Left hindlimb (tissue), 1 donor: ENCODE results near the gene CFHR5.
"Not testable (repeated sequence)": the region's sequence is repeated elsewhere in the genome, so short reads cannot be mapped to it uniquely, and the experiment has no call there.

ENCODE experiments used
- DNase-seq: peaks from one replicate; pipeline ENCODE4 v3.0.0-alpha.2; 2018

CFHR5 gene

GRCh38 chr1:196977278-196977677, at the start of gene CFHR5:
TSS of gene CFHR5 (plus strand) at chr1:196977556. CDS start at chr1:196977665, 109 bp downstream.
- no peak for DNase-seq

GRCh38 chr1:196932853-196933252, 44.5 kb upstream of the CFHR5 start:
- DNase-seq = not testable (repeated sequence)

DNA sequence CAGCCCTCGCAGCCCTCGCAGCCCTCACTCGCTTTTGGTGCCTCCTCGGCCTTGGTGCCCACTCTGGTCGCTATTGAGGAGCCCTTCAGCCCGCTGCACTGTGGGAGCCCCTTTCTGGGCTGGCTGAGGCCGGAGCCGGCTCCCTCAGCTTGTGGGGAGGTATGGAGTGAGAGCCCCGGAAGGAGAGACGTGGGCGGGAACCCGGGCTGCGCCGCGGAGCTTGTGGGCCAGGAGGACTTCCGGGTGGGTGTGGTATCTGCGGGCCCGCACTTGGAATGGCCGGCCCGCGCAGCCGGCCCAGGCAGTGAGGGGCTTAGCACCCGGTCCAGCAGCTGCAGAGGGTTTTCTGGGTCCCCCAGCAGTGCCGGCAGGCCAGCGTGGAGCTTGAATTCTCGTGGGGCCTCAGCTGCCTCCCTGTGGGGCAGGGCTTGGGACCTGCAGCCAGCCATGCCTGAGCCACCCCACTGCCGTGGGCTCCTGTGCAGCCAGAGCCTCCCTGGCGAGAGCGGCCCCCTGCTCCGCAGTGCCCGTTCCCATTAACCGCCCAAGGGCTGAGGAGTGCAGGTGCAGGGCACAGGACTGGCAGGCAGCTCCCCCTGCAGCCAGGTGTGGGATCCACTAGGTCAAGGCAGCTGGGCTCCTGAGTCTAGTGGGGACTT, 43.7 kb upstream of the CFHR5 start:
- DNase-seq = peak; percentile 23

DNA sequence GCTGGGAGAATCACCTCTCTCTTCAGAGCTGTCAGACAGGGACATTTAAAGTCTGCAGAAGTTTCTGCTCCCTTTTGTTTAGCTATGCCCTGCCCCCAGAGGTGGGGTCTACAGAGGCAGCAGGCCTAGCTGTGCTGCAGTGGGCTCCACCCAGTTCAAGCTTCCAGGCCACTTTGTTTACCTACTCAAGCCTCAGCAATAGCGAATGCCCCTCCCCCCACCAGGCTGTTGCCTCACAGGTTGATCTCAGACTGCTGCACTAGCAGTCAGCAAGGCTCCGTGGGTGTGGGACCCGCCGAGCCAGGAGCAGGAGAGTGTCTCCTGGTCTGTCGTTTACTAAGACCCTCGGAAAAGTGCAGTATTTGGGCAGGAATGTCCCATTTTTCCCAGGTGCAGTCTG, 35.9 kb upstream of the CFHR5 start:
- not testable (repeated sequence) for DNase-seq

GRCh38 chr1:196943568-196943967, 33.8 kb upstream of the CFHR5 start, which contains the start of gene CFHR2:
TSS of gene CFHR2 (plus strand) at chr1:196943738. CDS start at chr1:196943881, 143 bp downstream.
- DNase-seq = not testable (repeated sequence)

DNA sequence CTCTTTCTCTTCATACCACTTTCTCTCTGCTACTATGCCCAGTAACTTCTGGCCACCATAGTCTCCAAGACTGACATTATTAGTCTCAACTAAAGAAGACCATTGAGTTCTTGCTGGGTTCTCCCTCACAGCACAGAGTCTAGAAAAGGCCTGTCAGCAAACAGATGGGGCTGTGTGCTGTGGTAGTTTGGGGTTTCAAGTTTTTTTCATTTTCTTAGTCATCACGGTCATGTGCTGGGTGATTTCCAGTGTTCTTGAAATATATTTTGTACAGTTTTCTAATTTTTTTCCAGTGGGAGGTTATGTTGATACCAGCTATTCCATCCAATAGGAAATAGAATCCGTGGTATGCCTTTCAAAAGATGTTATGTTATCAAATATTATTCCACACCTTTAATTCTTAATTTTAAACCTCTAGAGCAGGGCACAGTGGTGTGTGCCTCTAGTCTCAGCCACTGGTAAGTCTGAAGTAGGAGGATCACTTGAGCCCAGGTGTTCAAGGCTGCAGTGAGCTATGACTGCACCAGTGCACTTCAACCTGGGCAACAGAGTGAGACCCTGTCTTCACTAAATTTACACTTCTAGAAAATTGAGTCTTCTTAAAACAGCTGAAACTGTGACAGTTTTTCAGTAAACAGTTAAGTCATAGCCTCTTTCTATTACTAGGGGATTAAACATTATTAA, 25.5 kb upstream of the CFHR5 start:
- DNase-seq = no peak

DNA sequence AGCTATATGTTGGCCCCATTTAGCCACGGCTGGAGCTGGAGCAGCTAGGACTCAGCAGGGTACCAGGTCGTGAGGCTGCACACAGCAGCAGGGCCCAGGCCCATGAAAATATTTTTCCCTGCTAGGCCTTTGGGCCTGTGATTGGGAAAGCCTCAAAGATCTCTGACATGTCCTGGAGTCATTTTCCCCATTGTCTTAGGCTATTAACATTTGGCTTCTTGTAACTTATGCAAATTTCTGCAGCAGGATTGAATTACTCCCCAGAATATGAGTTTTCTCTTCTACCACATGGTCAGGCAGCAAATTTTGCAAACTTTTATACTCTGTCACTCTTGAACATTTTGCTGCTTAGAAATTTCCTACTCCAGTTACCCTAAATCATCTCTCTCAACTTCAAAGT, 22.6 kb upstream of the CFHR5 start:
- DNase-seq = no peak

DNA sequence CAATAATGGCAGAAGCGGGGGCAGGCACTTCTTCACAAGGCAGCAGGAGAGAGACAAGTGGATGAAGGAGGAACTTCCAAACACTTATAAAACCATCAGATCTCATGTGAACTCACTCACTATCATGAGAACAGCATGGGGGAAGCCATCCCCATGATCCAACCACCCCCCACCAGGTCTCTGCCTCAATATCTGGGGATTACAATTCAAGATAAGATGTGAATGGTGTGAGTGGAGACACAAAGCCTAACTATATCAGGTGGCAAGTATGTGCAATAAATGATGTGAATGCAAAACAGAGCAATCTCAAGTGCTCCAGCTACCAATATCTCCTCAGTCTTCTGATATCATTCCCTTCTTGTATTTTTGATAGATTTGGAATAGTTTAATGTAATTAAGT, 21.4 kb upstream of the CFHR5 start:
- no peak for DNase-seq

- DNase-seq = no peak
Measured at GRCh38 chr1:196960854-196961253, 16.5 kb upstream of the CFHR5 start.

DNA sequence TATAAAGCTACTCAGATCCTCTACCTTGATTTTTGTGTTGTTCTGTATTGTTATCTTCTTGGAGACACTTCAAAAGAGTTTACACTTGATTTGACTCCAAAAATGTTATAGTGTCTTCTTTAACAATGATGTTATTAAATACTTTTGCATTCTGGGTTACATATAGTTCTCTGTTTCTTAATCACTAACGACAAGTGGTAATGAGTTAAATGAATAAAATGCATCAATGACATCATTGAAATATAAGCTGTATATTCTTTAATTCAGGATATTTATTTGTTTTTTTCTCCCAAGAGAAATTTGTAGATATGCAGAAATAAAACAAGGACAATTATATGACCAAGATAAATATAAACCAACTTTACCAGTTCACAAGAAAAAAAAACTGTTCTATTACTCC, 7.2 kb upstream of the CFHR5 start:
- no peak for DNase-seq

- DNase-seq = no peak
Measured at GRCh38 chr1:196976278-196976677, 1.1 kb upstream of the CFHR5 start.

DNA sequence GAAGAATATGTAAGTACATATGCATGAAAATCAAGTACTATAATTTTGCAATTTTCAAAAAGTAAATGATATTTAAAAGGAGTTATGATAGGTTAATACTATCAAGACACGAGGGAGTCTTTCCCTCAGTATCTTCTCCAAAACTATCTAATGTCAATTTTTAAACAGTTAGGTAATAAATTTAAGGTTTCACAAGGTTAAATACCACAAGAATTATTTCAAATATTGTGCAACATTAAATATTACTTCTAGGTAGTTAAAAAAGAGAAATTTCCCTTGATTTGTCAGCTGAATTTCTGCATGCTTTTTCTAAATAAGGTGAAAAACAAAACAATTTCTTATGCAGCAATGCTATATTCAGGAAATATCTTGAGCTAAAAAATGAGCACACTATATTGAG, 3.5 kb downstream of the CFHR5 start:
- no peak for DNase-seq

- DNase-seq = not testable (repeated sequence)
Measured at GRCh38 chr1:196982247-196982646, 4.9 kb downstream of the CFHR5 start.

DNA sequence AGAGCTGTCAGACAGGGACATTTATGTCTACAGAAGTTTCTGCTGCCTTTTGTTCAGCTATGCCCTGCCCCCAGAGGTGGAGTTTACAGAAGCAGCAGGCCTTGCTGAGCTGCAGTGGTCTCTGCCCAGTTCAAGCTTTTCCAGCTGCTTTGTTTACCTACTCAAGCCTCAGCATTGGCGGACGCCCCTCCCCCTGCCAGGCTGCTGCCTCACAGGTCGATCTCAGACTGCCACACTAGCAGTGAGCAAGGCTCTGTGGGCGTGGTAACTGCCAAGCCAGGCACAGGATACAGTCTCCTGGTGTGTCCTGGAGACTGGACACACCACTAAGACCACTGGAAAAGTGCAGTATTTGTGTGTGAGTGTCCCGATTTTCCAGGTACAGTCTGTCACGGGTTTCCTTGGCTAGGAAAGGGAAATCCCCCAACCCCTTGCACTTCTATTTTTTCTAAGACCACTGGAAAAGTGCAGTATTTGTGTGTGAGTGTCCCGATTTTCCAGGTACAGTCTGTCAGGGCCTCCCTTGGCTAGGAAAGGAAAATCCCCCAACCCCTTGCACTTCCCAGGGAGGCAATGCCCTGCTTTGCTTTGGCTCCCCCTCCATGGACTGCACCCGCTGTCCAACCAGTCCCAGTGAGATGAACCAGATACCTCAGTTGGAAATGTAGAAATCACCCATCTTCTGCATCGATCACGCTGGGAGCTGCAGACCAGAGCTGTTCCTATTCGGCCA, 14.7 kb downstream of the CFHR5 start:
- DNase-seq = not testable (repeated sequence)

- no peak for DNase-seq
Measured at GRCh38 chr1:196993916-196994315, 16.6 kb downstream of the CFHR5 start.

DNA sequence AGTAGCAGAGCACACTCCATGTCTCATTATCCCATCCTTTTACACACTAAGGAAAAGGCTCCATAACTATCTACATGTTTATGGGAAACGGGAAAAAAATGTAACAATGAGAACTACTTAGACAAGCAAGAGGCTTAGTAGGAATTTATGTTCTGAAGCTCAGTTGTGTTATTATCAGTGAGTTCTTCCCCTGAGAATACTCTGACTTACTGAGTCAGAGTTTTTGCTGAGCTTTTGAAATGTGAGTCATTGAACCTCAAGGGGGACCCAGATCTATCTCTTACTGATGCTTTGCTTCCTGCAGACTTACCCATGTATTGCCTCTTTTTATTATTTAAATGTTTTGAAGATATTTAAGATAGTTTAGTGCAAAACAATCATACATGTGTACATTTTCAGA, 20.1 kb downstream of the CFHR5 start:
- DNase-seq = no peak

DNA sequence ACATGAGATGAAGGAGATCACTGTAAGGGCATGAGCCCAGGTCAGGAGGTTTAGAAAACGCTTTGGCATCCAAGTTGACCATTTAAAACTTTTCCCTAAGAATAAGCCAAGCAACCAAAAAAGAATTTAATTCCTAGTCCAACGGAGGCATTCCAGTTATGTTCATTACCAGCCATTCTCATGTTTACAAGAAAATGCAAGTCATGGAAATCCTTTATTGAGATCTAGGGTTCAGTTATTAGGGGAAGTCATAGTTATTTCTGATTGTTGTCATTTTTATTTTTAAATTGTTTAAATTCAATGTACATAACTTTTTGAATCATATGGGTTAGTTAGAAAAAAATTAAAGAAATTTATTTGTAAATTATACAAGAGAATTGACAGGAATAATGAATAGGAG, 24.5 kb downstream of the CFHR5 start:
- DNase-seq = no peak

DNA sequence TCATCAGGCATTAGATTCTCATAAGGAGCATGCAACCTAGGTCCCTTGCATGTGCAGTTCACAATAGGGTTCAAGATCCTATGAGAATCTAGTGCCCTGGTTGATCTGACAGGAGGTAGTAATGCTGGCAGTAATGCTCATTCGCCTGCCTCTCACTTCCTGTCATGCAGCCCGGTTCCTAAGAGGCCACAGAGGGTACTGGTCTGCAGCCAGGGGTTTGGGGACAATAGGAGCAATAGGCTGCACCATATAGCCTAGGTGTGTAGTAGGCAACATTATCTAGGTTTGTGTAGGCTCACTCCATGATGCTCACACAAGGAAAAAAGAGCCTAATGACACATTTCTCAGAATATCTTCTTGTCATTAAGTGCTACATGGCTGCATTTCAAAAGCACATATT, 25.8 kb downstream of the CFHR5 start:
- DNase-seq = no peak

GRCh38 chr1:197008861-197009260, 31.5 kb downstream of the CFHR5 start:
- no peak for DNase-seq

DNA sequence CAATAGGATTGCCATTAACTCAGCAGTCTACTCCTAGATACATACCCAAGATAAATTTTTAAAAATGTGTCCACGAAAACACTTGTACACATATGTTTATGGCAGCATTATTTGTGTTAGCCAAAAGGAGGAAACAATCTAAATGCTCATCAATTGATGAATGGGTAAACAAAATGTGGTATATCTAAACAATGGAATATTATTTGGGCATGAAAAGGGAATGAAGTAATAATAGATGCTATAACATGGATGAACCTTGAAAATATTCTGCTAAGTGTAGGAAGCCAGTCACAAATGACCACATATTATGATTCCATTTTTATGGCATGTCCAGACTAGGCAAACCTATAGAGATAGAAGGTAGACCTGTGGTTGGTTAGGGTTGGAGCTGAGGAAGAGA, 34.3 kb downstream of the CFHR5 start:
- no peak for DNase-seq

- no peak for DNase-seq
Measured at GRCh38 chr1:197013234-197013633, 35.9 kb downstream of the CFHR5 start.

DNA sequence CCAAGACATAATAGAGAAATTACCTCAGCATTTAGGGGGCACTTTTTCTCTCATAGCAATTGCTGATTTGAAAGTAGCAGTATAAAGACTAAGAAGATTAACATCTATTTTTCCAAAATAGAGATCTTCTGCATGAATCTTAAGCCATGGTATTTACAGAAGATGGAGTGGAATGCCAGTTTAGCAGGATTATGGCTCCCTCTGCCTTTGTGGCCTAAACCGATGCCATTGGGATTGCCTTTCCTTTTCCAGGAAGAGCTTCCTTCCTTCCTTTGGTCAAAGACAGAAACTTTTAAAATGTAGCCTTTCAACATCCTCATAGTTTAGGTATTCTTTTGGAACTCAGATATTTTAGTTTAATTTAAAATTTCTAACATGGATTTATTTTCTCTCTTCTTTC, 39.4 kb downstream of the CFHR5 start:
- no peak for DNase-seq

DNA sequence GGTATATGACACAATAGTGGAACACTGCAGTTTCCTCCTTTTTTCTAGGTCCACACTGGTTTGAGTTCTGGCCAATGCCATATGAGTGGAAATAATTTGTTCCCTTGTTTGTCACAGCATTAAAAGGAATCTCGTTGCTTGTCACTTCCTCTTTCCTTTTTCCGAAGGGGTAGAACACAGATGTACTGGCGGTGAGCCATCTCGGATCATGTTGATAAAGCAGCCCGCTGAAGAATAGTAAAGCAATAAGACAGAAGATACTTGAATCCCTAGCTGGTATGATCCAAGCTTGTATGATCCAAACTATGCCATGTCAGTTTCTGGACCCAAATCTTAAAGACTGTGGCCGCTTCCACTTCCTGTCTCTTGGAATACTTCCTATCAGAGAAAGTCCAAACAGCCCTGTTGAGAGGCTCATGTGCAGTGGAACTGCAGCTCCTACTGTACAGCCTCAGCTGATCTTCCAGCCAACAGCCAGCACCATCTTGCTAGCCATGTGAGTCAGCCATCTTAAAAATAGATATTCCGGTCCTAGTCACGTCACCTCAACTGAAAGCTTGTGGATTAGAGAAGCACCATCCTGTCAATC, 40.3 kb downstream of the CFHR5 start:
- peak; percentile 31 for DNase-seq

GRCh38 chr1:197021716-197022115, 44.4 kb downstream of the CFHR5 start:
- DNase-seq = no peak
